Breast epithelium (tissue), 3 donors: ENCODE data around the gene UGT1A8.

Source experiments
- CTCF ChIP-seq, 3 donors: fragments of 450-650 bp; IDR thresholded peaks; one replicate each; pipeline ENCODE4 v1.5.1; 2016 to 2017; ENCODE audit warnings: antibody characterized with exemption in 3 of 3, mild to moderate bottlenecking in 3 of 3, moderate library complexity in 3 of 3
- POLR2A ChIP-seq: fragments of 450-650 bp; IDR thresholded peaks from one replicate; pipeline ENCODE4 v1.6.1; 2016; ENCODE audit warnings: antibody characterized with exemption, mild to moderate bottlenecking, moderate library complexity

- TF ChIP-seq CTCF (IDR thresholded peaks at IDR 0.05): no peak
- TF ChIP-seq POLR2A: no peak
Measured at GRCh38 chr2:233780771-233781170, 163.3 kb downstream of the UGT1A8 start.
